Measurements from ENCODE around the gene B3GNT8. TPM values are rescaled to one million over a fixed set of nuclear protein-coding genes. Genes with fewer than 3 reads are reported as not detected.

Gene B3GNT8
- total and polyA plus RNA-seq, 2 of the 8 experiments (the other 6 are each of a cell fraction or from before 2014, with no cell fraction given), result 0.67 to 0.86 TPM

GRCh38 chr19:41376241-41376997 lies 50.8 kb downstream of the B3GNT8 start, which contains the start of gene TMEM91 (continued):
- no peak for TF ChIP-seq POU5F1 (IDR thresholded peaks at IDR 0.05; ENCODE audit: low read depth, low read length)
- no peak for TF ChIP-seq TAF7 (optimal IDR thresholded peaks at IDR 0.05; ENCODE audit: borderline replicate concordance, low read depth, low read length)
- no peak for TF ChIP-seq BCL11A (IDR thresholded peaks at IDR 0.05; ENCODE audit: low read depth in 2 of 2, low read length in 2 of 2)
- no peak for TF ChIP-seq SIX5 (IDR thresholded peaks at IDR 0.05; ENCODE audit: low read depth, low read length)
- TF ChIP-seq TCF12 (IDR thresholded peaks at IDR 0.05; ENCODE audit: low read depth, low read length), result no peak
- no peak for TF ChIP-seq KDM1A (IDR thresholded peaks at IDR 0.05; ENCODE audit: borderline replicate concordance, low read length)
- no peak for TF ChIP-seq SAP30 (IDR thresholded peaks at IDR 0.05; ENCODE audit: insufficient read depth, insufficient replicate concordance, low read length)
- TF ChIP-seq NANOG (IDR thresholded peaks at IDR 0.05; ENCODE audit: insufficient read depth, low read depth, low read length, poor library complexity, severe bottlenecking), result no peak
- no peak for TF ChIP-seq SIRT6 (IDR thresholded peaks at IDR 0.05; ENCODE audit: low read length)
- TF ChIP-seq E2F6 (IDR thresholded peaks at IDR 0.05), result peak; percentile 34; the same call in 1 of the 2 replicates
- peak; percentile 97; the same call in 1 of the 2 replicates for TF ChIP-seq EGR1 (IDR thresholded peaks at IDR 0.05; ENCODE audit: borderline replicate concordance, low read depth, low read length)
- peak in 1 of 2 experiments; percentile 40; a peak in 2 of 3 replicates for TF ChIP-seq POLR2A (IDR thresholded peaks at IDR 0.05; ENCODE audit: control extremely low read depth in 1 of 2, low read depth in 2 of 2, low read length in 2 of 2)
- no peak for TF ChIP-seq SP2 (IDR thresholded peaks at IDR 0.05; ENCODE audit: low read length)
- no peak for TF ChIP-seq KDM5A (IDR thresholded peaks at IDR 0.05; ENCODE audit: low read length)
- no peak for TF ChIP-seq BRCA1 (IDR thresholded peaks at IDR 0.05; ENCODE audit: low read depth, low read length)
- TF ChIP-seq ASH2L (IDR thresholded peaks at IDR 0.05; ENCODE audit: low read length), result peak; percentile 50
- 0 out of 2 replicates have a peak, but pooled peaks have one; percentile 39 for TF ChIP-seq PHF8 (conservative IDR thresholded peaks at IDR 0.05; ENCODE audit: low read depth, low read length)
- no peak for TF ChIP-seq MAX (IDR thresholded peaks at IDR 0.05)
- TF ChIP-seq TBP (IDR thresholded peaks at IDR 0.05; ENCODE audit: low read depth, low read length), result no peak; the same call in 1 of the 2 replicates
- no peak for TF ChIP-seq JUND (IDR thresholded peaks at IDR 0.05; ENCODE audit: low read length)
- TF ChIP-seq CBX5 (IDR thresholded peaks at IDR 0.05; ENCODE audit: low read depth, low read length), result no peak
- no peak for TF ChIP-seq RBBP5 (IDR thresholded peaks at IDR 0.05; ENCODE audit: borderline replicate concordance, low read depth, low read length)
- no peak for TF ChIP-seq CHD1 (IDR thresholded peaks at IDR 0.05; ENCODE audit: low read depth, low read length)
- TF ChIP-seq NRF1 (IDR thresholded peaks at IDR 0.05; ENCODE audit: low read depth, low read length), result no peak

Data from H1 (cell line).